ENCODE measurements around the gene DPEP1. TPM values are rescaled to one million over a fixed set of nuclear protein-coding genes. Genes with fewer than 3 reads are reported as not detected.
A peak's percentile ranks its signal among the peaks of the same experiment; 100 is the strongest.
"Not testable (repeated sequence)": the region's sequence is repeated elsewhere in the genome, so short reads cannot be mapped to it uniquely, and the experiment has no call there.

Gene DPEP1
- total RNA-seq (2014; rRNA removed; shearing (Covaris generic)) = 0.09 TPM in 1 of 2 replicates, not detected in the other

GRCh38 chr16:89613231-89613953 lies at the start of gene DPEP1:
TSS of gene DPEP1 (plus strand) at chr16:89613642. CDS start at chr16:89630411, 16,769 bp downstream.
- DNase-seq (ENCODE audit: low read depth) = no peak

GRCh38 chr16:89564476-89565255 lies 48.8 kb upstream of the DPEP1 start:
- peak; percentile 33 for DNase-seq (ENCODE audit: low read depth)

- peak; percentile 64 for DNase-seq (ENCODE audit: low read depth)
These were observed 48.3 kb upstream of the DPEP1 start for GRCh38 chr16:89565256-89565505.

- DNase-seq (ENCODE audit: low read depth) = peak; percentile 69
These were observed 47.7 kb upstream of the DPEP1 start for GRCh38 chr16:89565506-89566372.

- no peak for DNase-seq (ENCODE audit: low read depth)
These were observed 45.5 kb upstream of the DPEP1 start for GRCh38 chr16:89567656-89568594.

- no peak for DNase-seq (ENCODE audit: low read depth)
These were observed 43.7 kb upstream of the DPEP1 start for GRCh38 chr16:89569506-89570341.

GRCh38 chr16:89570342-89570923 lies 43.0 kb upstream of the DPEP1 start:
- no peak for DNase-seq (ENCODE audit: low read depth)

- not testable (repeated sequence) for DNase-seq (ENCODE audit: low read depth)
These were observed 42.4 kb upstream of the DPEP1 start for GRCh38 chr16:89570983-89571598.

- DNase-seq (ENCODE audit: low read depth) = no peak
These were observed 41.8 kb upstream of the DPEP1 start for GRCh38 chr16:89571636-89572035.

- no peak for DNase-seq (ENCODE audit: low read depth)
These were observed 41.4 kb upstream of the DPEP1 start for GRCh38 chr16:89572073-89572484.

- DNase-seq (ENCODE audit: low read depth) = no peak
These were observed 40.8 kb upstream of the DPEP1 start for GRCh38 chr16:89572485-89573205.

GRCh38 chr16:89573826-89574680 lies 39.4 kb upstream of the DPEP1 start:
- no peak for DNase-seq (ENCODE audit: low read depth)

- peak; percentile 87 for DNase-seq (ENCODE audit: low read depth)
These were observed 38.7 kb upstream of the DPEP1 start for GRCh38 chr16:89574681-89575246.

GRCh38 chr16:89575247-89576152 lies 37.9 kb upstream of the DPEP1 start, which contains the start of gene CPNE7:
TSS of gene CPNE7 (plus strand) at chr16:89575758. CDS start at chr16:89575898, 140 bp downstream.
- peak; percentile 20 for DNase-seq (ENCODE audit: low read depth)

GRCh38 chr16:89576153-89577054 lies 37.0 kb upstream of the DPEP1 start:
- no peak for DNase-seq (ENCODE audit: low read depth)
